ENCODE results near the gene ARCN1.

ARCN1 gene

GRCh38 chr11:118572061-118572980, at the start of gene ARCN1:
TSS of gene ARCN1 (plus strand) at chr11:118572409. CDS start at chr11:118572548, 139 bp downstream.
- peak; percentile 88 for DNase-seq (ENCODE audit: low spot score)

DNA sequence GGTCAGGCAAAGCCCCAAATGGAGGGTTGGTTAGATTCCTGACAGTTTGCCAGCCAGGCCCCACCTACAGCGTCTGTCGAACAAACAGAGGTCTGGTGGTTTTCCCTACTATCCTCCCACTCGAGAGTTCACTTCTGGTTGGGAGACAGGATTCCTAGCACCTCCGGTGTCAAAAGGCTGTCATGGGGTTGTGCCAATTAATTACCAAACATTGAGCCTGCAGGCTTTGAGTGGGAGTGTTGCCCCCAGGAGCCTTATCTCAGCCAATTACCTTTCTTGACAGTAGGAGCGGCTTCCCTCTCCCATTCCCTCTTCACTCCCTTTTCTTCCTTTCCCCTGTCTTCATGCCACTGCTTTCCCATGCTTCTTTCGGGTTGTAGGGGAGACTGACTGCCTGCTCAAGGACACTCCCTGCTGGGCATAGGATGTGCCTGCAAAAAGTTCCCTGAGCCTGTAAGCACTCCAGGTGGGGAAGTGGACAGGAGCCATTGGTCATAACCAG, 49.6 kb upstream of the ARCN1 start:
- no peak for DNase-seq (ENCODE audit: low spot score)

DNA sequence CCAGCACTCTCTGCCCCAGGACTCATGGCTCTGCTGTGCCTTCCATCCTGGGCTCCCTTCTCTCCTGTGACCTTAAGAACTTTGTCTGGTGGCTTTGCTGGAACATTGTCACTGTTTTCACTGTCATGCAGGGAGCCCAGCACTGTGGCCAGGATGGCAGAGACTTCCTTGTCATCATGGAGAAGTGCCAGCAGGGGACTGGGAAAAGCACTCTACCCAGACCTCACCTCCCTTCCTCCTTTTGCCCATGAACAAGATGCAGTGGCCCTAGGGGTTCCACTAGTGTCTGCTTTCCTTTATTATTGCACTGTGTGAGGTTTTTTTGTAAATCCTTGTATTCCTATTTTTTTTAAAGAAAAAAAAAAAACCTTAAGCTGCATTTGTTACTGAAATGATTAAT, 47.9 kb upstream of the ARCN1 start:
- DNase-seq (ENCODE audit: low spot score) = no peak

DNA sequence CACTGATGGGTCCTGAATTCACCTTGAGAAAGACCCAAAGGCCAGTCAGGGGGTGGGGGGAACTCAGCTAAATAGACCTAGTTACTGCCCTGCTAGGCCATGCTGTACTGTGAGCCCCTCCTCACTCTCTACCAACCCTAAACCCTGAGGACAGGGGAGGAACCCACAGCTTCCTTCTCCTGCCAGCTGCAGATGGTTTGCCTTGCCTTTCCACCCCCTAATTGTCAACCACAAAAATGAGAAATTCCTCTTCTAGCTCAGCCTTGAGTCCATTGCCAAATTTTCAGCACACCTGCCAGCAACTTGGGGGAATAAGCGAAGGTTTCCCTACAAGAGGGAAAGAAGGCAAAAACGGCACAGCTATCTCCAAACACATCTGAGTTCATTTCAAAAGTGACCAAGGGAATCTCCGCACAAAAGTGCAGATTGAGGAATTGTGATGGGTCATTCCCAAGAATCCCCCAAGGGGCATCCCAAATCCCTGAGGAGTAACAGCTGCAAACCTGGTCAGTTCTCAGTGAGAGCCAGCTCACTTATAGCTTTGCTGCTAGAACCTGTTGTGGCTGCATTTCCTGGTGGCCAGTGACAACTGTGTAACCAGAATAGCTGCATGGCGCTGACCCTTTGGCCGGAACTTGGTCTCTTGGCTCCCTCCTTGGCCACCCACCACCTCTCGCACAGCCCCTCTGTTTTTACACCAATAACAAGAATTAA, 47.3 kb upstream of the ARCN1 start:
- DNase-seq (ENCODE audit: low spot score) = no peak

DNA sequence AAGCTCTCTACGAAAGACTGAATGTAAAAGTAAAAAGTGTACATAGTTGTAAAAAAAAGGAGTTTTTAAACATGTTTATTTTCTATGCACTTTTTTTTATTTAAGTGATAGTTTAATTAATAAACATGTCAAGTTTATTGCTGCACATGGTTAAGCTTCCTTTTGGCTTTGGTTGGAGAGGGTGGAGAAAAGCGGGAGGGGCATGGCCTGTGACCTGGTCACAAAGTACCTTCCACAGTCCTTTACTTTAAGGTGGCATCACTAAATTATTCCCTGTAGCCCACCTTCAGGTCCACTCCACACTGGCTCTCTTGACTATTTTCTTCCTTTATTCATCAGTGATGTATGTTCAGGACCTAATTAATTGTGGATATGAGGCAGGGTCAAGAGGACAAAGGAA, 45.5 kb upstream of the ARCN1 start:
- no peak for DNase-seq (ENCODE audit: low spot score)

- no peak for DNase-seq (ENCODE audit: low spot score)
Measured at GRCh38 chr11:118527109-118527508, 45.1 kb upstream of the ARCN1 start, which contains the start of gene TTC36. TSS of gene TTC36 (plus strand) at chr11:118527474. CDS start at chr11:118527495, 21 bp downstream.

DNA sequence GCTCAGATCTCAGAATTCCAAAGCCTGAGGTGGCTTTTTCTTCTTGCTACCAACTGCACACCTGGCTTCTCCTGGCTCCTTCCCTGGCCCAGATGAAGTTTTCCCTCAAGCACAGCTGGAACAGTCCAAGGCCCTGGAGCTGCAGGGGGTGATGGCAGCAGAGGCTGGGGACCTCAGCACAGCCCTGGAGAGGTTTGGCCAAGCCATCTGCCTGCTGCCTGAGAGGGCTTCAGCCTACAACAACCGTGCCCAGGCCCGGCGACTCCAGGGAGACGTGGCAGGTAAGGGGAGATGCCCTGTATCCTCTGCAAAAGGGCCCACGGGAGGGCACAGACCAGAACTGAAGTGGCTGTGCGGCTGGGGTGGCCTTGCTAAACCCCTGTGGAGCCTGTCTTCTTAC, 43.7 kb upstream of the ARCN1 start:
- no peak for DNase-seq (ENCODE audit: low spot score)

DNA sequence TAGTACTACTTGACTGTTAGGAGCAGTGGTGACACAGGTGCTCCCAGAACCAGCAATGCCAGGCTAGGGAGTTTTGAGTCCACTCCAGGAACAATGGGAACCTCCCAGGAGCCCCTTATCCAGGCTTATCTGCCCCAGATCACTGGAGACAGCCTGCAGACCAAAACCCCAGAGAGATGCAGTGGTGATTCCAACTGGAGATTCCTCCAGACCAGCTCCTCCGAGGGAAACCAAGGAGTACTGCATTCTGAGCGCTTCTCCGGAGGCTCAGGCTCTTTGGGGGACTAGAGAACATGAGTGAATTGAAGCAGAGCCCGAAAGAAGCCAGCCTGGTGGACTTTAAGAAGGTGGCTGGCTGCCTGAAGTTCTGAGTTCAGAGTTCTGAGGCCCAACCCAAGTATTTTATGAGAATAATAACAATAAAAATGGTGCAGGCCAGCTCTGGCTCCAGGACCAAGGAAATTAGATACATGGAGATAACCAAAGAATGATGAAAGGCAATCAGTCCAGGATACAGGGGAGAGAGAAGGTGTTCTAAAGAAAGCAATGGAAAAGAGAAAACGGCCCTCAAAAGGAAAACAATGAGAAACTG, 42.5 kb upstream of the ARCN1 start:
- DNase-seq (ENCODE audit: low spot score) = no peak

DNA sequence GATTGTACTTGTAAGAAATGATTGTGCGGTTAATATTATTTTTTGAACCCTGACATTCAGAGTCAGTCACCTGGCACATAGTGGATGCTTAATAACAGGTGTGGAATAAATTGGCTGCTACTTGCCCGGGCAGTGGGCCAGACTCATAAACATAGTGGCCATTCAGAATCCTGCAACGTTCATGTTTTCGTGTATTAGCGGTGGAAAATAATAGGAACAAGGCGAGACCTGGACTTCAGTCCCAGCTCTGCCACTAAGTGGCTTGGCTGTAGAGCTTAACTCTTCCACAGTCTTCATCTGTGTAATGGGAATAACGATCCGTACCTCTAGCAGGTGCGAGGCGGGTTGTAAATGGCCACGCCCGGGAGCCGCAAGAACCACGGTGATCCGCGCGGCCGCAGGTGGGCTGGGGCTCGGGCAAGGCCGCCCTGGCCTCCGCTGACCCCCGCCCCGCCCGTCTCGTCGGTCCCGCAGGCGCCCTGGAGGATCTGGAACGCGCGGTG, 42.0 kb upstream of the ARCN1 start:
- DNase-seq (ENCODE audit: low spot score) = no peak

DNA sequence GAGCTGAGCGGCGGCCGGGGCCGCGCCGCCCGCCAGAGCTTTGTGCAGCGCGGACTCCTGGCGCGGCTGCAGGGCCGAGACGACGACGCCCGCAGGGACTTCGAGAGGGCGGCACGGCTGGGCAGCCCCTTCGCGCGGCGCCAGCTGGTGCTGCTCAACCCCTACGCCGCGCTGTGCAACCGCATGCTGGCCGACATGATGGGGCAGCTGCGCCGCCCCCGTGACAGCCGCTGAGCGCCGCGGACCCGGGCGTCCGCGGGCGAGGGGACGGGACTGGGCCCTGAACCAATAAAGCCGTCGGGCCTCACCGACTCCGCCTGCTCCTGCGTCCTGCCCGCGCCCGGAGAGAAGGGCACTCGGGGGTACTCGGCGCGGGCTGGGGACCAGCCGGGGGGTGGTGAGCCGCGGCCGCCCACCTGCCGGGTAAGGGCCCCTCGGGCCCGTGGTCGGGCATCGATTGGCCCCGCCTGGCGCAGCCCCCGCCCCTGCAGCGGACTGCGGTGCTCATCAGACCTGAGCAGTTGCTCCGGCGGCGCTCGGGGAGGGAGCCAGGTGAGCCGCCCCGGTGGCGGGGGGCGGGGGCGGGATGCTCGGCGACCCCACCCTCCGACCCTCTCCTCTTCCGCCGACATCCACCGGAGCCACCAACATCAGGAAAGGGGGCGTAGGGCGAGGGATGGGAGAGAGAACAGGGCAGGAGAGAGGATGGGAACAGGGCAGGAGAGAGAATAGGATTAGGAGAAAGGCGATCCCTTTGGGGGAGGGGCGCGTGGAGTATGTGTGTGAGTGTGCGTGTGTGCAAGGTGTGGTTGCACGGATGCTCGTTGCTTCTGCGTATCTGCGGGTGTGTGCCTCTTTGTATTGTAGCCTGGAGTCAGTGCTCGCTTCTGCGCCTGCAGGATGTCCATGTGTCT, 41.3 kb upstream of the ARCN1 start, which contains the start of gene TMEM25:
Gene TMEM25 (plus strand): TSS at position 510 of the 914 bp plus-strand sequence. CDS start 610 bp downstream, outside the sequence.
- peak; percentile 48 for DNase-seq (ENCODE audit: low spot score)

DNA sequence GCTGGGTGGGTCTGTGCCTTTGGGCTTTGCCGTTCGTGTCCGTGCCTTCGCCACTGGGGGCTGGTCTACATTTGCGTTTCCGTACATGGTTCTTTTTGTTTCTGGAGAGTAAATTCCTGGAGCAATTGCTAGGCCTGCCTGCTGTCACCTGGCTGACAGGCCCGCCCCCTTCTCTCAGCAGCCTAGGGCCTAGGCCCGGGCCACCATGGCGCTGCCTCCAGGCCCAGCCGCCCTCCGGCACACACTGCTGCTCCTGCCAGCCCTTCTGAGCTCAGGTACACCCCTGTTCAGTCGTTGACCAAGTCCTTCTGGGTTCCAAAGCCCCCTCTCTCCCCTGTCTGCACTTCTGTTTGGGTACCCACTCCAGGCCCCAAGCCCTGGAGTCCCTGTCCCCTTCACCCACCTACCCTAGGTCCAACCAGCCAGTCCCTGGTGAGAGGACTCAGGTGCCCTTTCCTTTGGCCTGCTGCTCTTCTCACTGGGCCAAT, 40.6 kb upstream of the ARCN1 start:
- DNase-seq (ENCODE audit: low spot score) = no peak

GRCh38 chr11:118532091-118532490, 40.1 kb upstream of the ARCN1 start:
- no peak for DNase-seq (ENCODE audit: low spot score)

DNA sequence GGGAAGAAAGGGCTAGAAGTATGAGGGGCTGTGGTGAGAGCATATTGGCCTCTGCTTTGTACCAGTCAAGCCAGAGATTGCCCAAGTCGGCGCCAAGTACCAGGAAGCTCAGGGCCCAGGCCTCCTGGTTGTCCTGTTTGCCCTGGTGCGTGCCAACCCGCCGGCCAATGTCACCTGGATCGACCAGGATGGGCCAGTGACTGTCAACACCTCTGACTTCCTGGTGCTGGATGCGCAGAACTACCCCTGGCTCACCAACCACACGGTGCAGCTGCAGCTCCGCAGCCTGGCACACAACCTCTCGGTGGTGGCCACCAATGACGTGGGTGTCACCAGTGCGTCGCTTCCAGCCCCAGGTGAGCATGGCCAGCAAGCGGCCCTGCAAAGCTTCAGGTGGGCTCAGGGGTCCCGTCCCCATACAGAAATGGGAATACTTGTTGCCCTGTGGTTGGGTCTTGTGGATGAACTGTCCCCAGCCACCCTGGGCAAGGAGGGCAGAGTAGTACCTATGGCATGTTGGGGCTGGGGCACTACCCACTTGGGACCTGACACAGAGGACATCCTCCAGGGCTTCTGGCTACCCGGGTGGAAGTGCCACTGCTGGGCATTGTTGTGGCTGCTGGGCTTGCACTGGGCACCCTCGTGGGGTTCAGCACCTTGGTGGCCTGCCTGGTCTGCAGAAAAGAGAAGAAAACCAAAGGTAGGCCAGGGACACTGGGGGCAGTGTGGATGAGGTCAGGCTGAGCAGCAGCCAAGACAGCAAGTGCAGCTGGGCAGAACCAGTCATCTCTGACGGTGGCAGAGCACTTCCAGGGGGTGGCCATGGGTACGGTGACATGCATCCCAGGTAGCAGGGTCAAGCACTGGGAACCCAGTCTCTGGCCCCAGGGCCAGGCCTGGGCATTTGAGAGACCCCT, 39.1 kb upstream of the ARCN1 start:
- no peak for DNase-seq (ENCODE audit: low spot score)

GRCh38 chr11:118533769-118534729, 38.2 kb upstream of the ARCN1 start:
- DNase-seq (ENCODE audit: low spot score) = no peak

GRCh38 chr11:118535261-118535660, 36.9 kb upstream of the ARCN1 start:
- no peak for DNase-seq (ENCODE audit: low spot score)

- DNase-seq (ENCODE audit: low spot score) = no peak
Measured at GRCh38 chr11:118536726-118537125, 35.5 kb upstream of the ARCN1 start.

DNA sequence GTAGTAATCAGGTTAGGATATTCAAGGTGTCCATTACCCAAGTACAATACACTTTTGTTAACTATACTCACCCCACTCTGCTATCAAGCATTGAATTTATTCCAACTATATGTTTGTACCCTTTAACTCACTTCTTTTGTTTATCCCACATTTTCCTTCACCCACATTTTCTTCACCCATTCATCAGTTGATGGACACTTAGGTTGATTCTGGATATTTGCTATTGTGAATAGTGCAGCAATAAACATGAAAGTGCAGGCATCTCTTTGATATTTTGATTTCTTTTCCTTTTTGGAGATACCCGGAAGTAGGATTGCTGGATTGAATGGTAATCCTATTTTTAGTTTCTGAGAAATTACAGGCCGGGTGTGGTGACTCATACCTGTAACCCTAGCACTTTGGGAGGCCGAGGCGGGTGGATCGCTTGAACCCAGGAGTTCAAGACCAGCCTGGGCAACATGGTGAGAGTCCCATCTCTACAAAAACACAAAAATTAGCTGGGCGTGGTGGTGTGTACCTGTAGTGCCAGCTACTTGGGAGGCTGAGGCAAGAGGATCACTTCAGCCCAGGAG, 34.7 kb upstream of the ARCN1 start:
- no peak for DNase-seq (ENCODE audit: low spot score)

DNA sequence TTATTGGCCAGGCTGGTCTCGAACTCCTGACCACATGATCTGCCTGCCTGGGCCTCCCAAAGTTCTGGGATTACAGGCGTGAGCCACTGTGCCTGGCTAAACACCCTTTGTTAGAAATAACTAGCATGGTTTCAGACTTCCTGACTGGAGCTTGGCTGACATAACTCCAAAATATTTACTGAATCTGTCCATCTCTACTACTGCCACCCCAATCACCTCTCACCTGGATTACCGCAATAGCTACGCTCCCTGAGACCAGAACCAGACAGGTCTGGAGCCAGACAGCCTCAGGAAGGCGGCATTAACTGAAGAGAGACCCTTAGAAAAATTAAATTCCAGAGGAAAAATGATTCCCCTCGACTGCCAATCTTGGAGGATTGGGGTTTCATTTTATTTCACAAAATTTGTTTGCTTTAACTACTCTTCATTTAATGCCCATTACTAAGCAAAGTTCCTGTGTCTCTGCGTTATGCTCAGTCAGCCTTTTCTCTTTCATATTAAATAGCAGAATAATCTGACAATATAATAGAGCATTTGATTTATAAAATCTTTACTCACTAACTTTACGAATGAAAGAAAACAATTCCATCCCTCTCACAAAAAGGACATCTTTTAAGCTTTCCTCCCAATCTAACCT, 28.1 kb upstream of the ARCN1 start:
- no peak for DNase-seq (ENCODE audit: low spot score)

Data from NAMALWA (cell line).